ENCODE data around the gene ADGB. TPM values are rescaled to one million over a fixed set of nuclear protein-coding genes. Genes with fewer than 3 reads are reported as not detected.

The ADGB gene
- total RNA-seq (2014; rRNA removed) (not detected in 2 replicates), Bru-seq, nascent RNA (not detected), BruChase-seq, experiment 1, labeled RNA remaining after a 6-hour chase (percentile 2 among the genes with signal in this experiment), BruChase-seq, experiment 2, labeled RNA remaining after a 2-hour chase (percentile 6 among the genes with signal in this experiment)
- long read RNA-seq = 0 reads

- DNase-seq (peak; percentile 68), ATAC-seq (peak; percentile 81)
- no peaks in the 10 kb centered on the region for H4K20me1 ChIP-seq (ENCODE audit: low read length)
- H3K79me2 ChIP-seq (ENCODE audit: low read length) = no peaks in the 10 kb centered on the region
- no peaks in the 10 kb centered on the region for H3K9me3 ChIP-seq (ENCODE audit: low read length)
- H2AFZ ChIP-seq (ENCODE audit: low read length) = peak within 1 kb of the TSS; percentile 80
- no peak within 1 kb of the TSS for H3K9ac ChIP-seq (ENCODE audit: low read length)
- no peaks in the 10 kb centered on the region for H3F3A ChIP-seq (ENCODE audit: low read length, unreplicated experiment)
- no peak for TF ChIP-seq EZH2 (IDR thresholded peaks at IDR 0.05; ENCODE audit: low read length, unreplicated experiment)
- no peak for TF ChIP-seq EZH2phosphoT487 (IDR thresholded peaks at IDR 0.05; ENCODE audit: borderline replicate concordance, low read length)
- TF ChIP-seq CTCF (conservative IDR thresholded peaks at IDR 0.05; ENCODE audit: low read depth, low read length) = no peak
- peaks cover 16% of the 10 kb centered on the region for H3K27me3 ChIP-seq (ENCODE audit: low read length)
- BruUV-seq (replicated peaks) = no TSS peak
- H3K4me3 ChIP-seq (ENCODE audit: low read length) = peak within 1 kb of the TSS; percentile 68
- peaks cover 11% of the 10 kb centered on the region for H3K4me1 ChIP-seq (ENCODE audit: insufficient read depth, low read length)
- H3K4me2 ChIP-seq (ENCODE audit: low read length) = peak within 1 kb of the TSS; percentile 88
- no peaks in the 10 kb centered on the region for H3K36me3 ChIP-seq (ENCODE audit: low read depth, low read length)
- no peaks in the 10 kb centered on the region for H3K9me2 ChIP-seq (replicated peaks; ENCODE audit: low read length)
- intact Hi-C loops (cut with micrococcal nuclease) = no loop called here
- CTCF ChIA-PET = no interaction called here
- POLR2A ChIA-PET (ENCODE audit: unreplicated experiment) = no interaction called here
- no peak within 1 kb of the TSS for H3K27ac ChIP-seq (ENCODE audit: low read length)
These were observed at the start of gene ADGB for GRCh38 chr6:146598772-146599405. ADGB (plus strand) TSS chr6:146598972; CDS start chr6:146599041, 69 bp downstream.

- H3K27ac ChIP-seq (ENCODE audit: low read length) = no peak overlapping the region
- intact Hi-C loops (cut with micrococcal nuclease) = no loop called here
- H3K4me1 ChIP-seq (ENCODE audit: insufficient read depth, low read length) = peaks cover 18% of the 10 kb centered on the region
- H4K20me1 ChIP-seq (ENCODE audit: low read length) = no peaks in the 10 kb centered on the region
- no peak for ATAC-seq
- H2AFZ ChIP-seq (ENCODE audit: low read length) = no peak overlapping the region
- H3K9me2 ChIP-seq (replicated peaks; ENCODE audit: low read length) = no peaks in the 10 kb centered on the region
- H3K4me2 ChIP-seq (ENCODE audit: low read length) = no peak overlapping the region
- ChIA-PET POLR2A (ENCODE audit: unreplicated experiment) (no interaction called here), CTCF (no interaction called here)
- no peak for DNase-seq
- no peaks in the 10 kb centered on the region for H3F3A ChIP-seq (ENCODE audit: low read length, unreplicated experiment)
- no peak overlapping the region for H3K4me3 ChIP-seq (ENCODE audit: low read length)
- TF ChIP-seq EZH2 (IDR thresholded peaks at IDR 0.05; ENCODE audit: low read length, unreplicated experiment) (no peak), CTCF (conservative IDR thresholded peaks at IDR 0.05; ENCODE audit: low read depth, low read length) (no peak), EZH2phosphoT487 (IDR thresholded peaks at IDR 0.05; ENCODE audit: borderline replicate concordance, low read length) (no peak)
- no peak overlapping the region for H3K9ac ChIP-seq (ENCODE audit: low read length)
- H3K27me3 ChIP-seq (ENCODE audit: low read length) = no peaks in the 10 kb centered on the region
- H3K36me3 ChIP-seq (ENCODE audit: low read depth, low read length) = no peaks in the 10 kb centered on the region
- H3K9me3 ChIP-seq (ENCODE audit: low read length) = no peaks in the 10 kb centered on the region
- no TSS peak for BruUV-seq (replicated peaks)
- H3K79me2 ChIP-seq (ENCODE audit: low read length) = peaks cover 37% of the 10 kb centered on the region
These were observed 47.9 kb upstream of the ADGB start for GRCh38 chr6:146550911-146551310.

- Histone ChIP-seq H3K9me3 (ENCODE audit: low read length) (no peaks in the 10 kb centered on the region), H2AFZ (ENCODE audit: low read length) (no peak overlapping the region), H3K9ac (ENCODE audit: low read length) (no peak overlapping the region), H3K4me1 (ENCODE audit: insufficient read depth, low read length) (peaks cover 14% of the 10 kb centered on the region), H3K4me3 (ENCODE audit: low read length) (no peak overlapping the region), H3K36me3 (ENCODE audit: low read depth, low read length) (no peaks in the 10 kb centered on the region), H3K27me3 (ENCODE audit: low read length) (no peaks in the 10 kb centered on the region), H3K9me2 (replicated peaks; ENCODE audit: low read length) (no peaks in the 10 kb centered on the region), H3K4me2 (ENCODE audit: low read length) (no peak overlapping the region), H3K27ac (ENCODE audit: low read length) (no peak overlapping the region), H3K79me2 (ENCODE audit: low read length) (peaks cover 32% of the 10 kb centered on the region), H4K20me1 (ENCODE audit: low read length) (no peaks in the 10 kb centered on the region), H3F3A (ENCODE audit: low read length, unreplicated experiment) (no peaks in the 10 kb centered on the region)
- ATAC-seq (no peak), DNase-seq (no peak)
- intact Hi-C loops (cut with micrococcal nuclease) = no loop called here
- POLR2A ChIA-PET (ENCODE audit: unreplicated experiment) = no interaction called here
- TF ChIP-seq EZH2 (IDR thresholded peaks at IDR 0.05; ENCODE audit: low read length, unreplicated experiment) (no peak), CTCF (conservative IDR thresholded peaks at IDR 0.05; ENCODE audit: low read depth, low read length) (no peak), EZH2phosphoT487 (IDR thresholded peaks at IDR 0.05; ENCODE audit: borderline replicate concordance, low read length) (no peak)
- no TSS peak for BruUV-seq (replicated peaks)
- CTCF ChIA-PET = no interaction called here
These were observed 47.2 kb upstream of the ADGB start for GRCh38 chr6:146551545-146551944.
